ENCODE data around the gene PFDN4. TPM values are rescaled to one million over a fixed set of nuclear protein-coding genes. Genes with fewer than 3 reads are reported as not detected.
"Not testable (repeated sequence)": the region's sequence is repeated elsewhere in the genome, so short reads cannot be mapped to it uniquely, and the experiment has no call there.

PFDN4 gene
- total RNA-seq, 1 donor from 2014 or later, result 28.1 TPM

DNA sequence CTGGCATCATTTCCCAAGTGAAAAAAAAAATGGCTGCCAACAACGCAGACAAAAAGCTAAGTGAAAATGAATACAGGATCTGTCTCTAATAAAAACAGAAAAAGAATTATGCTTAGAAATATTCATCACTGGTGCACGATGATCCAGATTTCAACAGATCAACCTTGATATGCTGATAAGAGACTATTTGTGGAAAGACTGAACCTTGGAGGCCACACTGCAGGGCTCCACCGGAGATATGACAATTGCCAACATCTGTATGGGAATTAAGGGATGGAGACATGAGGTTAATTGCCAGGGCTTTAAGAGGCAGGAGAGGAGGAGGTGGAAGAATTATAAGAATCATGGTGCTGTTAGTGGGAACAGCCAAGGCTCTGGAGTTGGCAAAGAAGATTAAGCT, 48.3 kb downstream of the PFDN4 start:
- intact Hi-C loops (cut with DNase I), result no loop called here
- DNase-seq (ENCODE audit: low spot score), result no peak

DNA sequence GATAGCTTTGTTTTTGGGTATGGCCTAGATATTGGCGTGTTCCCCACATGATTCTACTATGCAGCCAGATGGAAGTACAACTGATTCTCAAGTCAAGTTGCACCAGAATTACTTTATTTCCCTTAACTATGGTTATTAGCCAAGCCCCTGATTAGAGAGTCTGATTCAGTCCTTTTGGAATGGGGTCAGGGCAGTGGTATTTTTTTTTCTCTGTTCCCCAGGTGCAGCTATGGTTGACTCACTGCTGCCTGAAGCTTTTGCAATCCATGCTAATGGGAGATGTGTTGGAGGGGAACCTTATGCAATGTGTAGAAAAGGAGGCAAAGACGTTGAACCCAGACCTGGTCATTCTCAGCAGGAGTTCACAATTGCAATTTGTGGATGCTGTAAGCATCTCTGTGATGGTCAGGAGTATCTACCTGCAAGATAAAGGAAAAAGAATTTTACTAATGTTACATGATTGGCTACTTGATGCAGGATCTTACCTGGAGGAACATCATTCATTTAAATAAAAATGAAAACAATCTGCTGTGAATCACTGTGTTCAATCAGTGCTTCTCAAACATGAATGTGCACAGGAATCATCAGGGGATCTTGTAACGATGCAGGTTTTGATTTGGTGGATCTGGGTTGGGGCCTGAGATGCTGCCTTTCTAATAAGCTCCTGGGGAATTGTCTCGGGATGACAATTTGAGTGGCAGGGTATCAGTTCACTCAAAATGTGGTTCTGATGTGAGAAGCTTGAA, 49.4 kb downstream of the PFDN4 start:
- intact Hi-C loops (cut with DNase I), result no loop called here

DNA sequence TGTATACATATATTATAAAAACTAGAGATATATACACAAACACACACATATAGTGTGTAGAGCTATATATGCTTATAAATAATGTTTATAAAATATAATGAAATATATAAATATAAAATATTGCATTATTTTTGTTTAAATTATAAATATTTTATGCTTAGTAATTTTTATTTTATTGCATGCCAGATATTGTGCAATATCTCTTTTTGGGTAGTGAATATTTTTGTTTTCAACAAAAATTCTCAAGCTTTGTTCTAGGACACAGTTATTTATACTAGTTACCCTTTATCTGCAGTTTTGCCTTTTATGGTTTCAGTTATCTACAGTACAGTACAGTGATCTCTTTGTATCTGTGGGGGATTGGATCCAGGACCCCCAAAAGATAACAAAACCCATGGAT, 52.2 kb downstream of the PFDN4 start:
- no peak for DNase-seq (ENCODE audit: low spot score)

More for the DNA sequence above, 49.4 kb downstream of the PFDN4 start:
- no peak for DNase-seq (ENCODE audit: low spot score)

DNA sequence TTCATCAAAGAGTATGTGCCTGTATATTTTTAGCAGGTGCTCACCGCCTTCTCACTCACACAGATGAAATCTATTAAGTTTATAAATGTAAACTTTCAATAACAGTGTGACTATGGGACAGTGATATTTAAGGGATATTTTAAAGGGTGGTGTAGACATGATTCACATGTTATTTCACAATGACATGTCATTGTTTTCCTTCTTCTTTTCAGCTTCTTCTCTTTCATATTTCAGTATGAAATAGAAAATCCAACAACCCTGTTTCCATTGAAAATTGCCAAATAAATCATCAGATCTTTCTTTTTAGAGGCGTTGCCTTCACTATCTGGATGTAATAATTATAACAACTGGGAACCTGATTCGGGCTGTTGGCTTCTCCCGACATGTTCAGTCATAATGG, 54.8 kb downstream of the PFDN4 start:
- intact Hi-C loops (cut with DNase I), result no loop called here
- DNase-seq (ENCODE audit: low spot score), result no peak

More for the DNA sequence above, 52.2 kb downstream of the PFDN4 start:
- intact Hi-C loops (cut with DNase I), result no loop called here

DNA sequence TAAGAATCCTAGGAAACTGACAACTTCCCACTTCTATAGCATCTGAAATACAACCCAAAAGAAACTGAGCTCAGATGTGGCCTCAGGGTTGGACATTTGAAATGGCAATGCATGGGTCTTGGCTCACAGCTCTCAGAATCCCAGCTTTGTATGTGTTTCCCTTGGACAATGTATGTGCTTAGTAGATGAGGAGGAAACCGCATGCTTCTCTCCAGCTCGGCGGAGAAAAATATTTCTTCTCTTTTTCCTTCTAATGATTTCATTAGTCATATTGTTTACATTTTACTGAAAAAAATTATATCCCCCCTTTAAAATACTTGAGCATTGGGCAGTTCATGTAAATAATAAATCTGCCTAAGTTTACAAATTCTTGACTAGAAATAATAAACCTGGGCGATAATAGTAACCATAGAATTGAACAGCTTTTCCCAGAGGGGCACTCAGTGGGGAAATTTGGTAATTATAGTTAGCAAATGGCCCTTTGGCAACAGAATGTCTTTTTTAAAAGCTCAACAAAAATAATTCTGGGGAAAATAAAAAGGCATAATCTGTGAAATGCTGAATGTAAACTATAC, 55.3 kb downstream of the PFDN4 start:
- intact Hi-C loops (cut with DNase I), result no loop called here
- DNase-seq (ENCODE audit: low spot score), result no peak

DNA sequence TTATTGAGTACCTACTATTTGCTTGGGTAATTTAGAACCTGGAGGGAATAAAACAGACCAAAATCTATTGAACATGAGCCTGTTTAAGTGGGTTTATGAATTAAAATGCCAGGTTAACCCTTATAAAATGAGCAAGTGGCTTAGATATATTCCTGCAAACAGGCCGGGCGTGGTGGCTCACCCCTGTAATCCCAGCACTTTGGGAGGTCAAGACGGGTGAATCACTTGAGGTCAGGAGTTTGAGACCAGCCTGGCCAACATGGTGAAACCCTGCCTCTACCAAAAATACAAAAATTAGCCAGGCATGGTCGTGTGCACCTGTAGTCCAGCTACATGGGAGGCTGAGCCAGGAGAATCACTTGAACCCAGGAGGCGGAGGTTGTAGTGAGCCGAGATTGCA, 57.9 kb downstream of the PFDN4 start:
- intact Hi-C loops (cut with DNase I); DNase-seq (ENCODE audit: low spot score): not testable (repeated sequence)

DNA sequence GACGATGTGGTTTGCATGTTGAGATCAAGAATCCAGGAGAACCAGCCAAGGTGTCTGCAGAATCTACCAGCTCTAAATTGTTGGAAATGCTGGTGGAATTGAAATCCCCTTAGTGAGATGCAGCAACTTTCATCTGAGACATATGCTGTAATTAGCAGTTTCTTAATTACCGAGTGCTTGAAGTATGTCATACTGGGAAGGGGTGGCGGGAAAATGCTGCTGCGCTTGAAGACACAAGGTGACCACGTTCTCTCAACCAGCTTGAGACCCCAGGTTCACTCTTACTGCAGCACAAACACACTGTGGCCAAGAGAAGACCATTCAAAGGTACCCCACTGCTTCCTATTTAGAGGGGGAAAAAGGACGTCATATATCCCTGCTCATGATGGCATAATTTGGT, 59.0 kb downstream of the PFDN4 start:
- no peak for DNase-seq (ENCODE audit: low spot score)
- intact Hi-C loops (cut with DNase I), result no loop called here

DNA sequence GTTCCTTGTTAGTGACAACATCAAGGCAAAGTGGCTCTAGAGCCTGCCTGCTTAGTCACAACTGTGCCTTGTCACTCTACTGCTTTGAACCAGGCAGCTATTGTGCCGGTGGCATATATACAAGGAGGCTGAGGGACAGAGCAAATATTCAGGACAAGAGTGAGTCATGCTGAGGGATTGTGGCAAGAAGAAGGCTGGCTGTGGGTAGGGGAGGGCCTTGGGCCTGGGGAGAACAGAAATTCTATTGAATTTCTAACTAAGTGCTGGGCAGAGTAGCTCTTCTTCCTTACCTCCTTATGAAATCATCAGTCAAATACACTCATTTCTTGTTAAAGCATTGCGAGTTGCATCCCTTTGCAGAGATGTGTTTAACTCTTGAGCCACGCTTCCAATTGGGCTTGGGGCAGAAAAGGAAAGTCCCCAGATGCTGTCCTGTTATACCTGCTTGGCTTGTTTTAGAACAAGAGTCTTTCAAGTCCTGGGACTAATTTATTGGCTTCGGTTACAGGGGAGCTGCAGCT, 59.7 kb downstream of the PFDN4 start:
- intact Hi-C loops (cut with DNase I), result no loop called here
- no peak for DNase-seq (ENCODE audit: low spot score)

DNA sequence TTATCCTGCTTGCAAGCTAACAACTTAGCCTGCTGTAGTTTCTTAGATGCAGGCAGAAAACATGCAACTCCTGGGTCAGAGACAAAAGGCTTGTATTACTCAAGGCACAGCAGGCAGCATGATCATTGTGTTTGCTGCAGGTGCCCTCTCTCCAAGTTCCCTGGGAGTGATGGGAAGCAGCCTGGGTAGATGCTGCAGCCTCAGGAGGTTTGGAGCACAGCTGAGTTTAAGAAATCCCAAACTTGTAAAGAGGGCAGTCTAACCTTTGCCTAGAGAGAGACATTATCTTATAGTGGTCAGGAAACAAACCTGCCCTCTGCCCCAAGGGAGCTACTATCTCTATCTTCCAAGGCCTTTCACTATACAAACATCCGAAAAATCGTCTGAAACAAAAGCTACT, 61.1 kb downstream of the PFDN4 start:
- intact Hi-C loops (cut with DNase I), result no loop called here
- DNase-seq (ENCODE audit: low spot score), result no peak

Other genes starting within 250 kb of the PFDN4 start
- gene BCAS1, start 137.5 kb upstream of the PFDN4 start, total RNA-seq, result not detected
- gene CYP24A1, start 34.1 kb upstream of the PFDN4 start, total RNA-seq, result not detected